HT1080 (cell line): Measurements from ENCODE around the gene SV2C. TPM values are rescaled to one million over a fixed set of nuclear protein-coding genes. Genes with fewer than 3 reads are reported as not detected.
A peak's percentile ranks its signal among the peaks of the same experiment; 100 is the strongest.
"Not testable (repeated sequence)": the region's sequence is repeated elsewhere in the genome, so short reads cannot be mapped to it uniquely, and the experiment has no call there.

ENCODE experiments used
- DNase-seq: peaks from one replicate; pipeline ENCODE4 v3.0.0-alpha.2; 2015; ENCODE audit warnings: low read depth
- polyA plus RNA-seq, 2 experiments: library from polyadenylated mRNA; depleted of rRNA; stranded (reverse); fragments of >200 nt; gene quantifications; 2 replicates each; pipeline ENCODE4 v1.2.3, GENCODE V29; 2015
- total RNA-seq: library from RNA; depleted of rRNA; stranded (reverse); fragments of >200 nt; shearing (Covaris generic); gene quantifications from 2 replicates; pipeline ENCODE4 v1.2.3, GENCODE V29; 2014; rRNA removed

Gene SV2C
- not detected in 2 replicates for total RNA-seq
- polyA plus RNA-seq (2015; cell fraction: cytosol; rRNA removed), result not detected in 2 replicates
- polyA plus RNA-seq (2015; cell fraction: nucleus; rRNA removed), result not detected in 2 replicates

- peak; percentile 5 for DNase-seq
These were observed at the start of gene SV2C for GRCh38 chr5:76082772-76083554. SV2C (plus strand) TSS chr5:76083383; CDS start chr5:76131751, 48,368 bp downstream.

GRCh38 chr5:76037736-76038151 is 45.4 kb upstream of the SV2C start:
- DNase-seq, result not testable (repeated sequence)

- DNase-seq, result no peak
These were observed 45.0 kb upstream of the SV2C start for GRCh38 chr5:76038212-76038611.

DNA sequence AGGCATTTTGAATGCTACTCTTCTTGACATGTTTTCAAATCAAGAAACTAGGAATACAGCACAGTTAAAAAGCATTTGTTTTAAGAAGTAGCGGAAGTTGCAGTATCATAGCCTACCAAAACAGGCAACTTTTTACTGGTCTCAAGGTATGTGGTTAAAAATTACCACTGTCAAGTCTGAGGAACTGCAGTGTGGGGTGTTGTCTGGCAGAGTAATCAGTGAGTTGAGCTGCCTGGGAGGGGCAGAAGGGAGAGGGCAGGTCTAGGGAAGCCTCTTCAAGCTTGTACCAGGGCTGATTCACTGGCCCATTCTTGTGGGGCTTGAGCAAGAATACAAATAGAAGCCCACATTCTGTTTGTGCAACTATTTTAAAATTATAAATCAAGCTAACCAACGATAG is 42.4 kb upstream of the SV2C start:
- no peak for DNase-seq

GRCh38 chr5:76041863-76042262 is 41.3 kb upstream of the SV2C start:
- peak; percentile 5 for DNase-seq

DNA sequence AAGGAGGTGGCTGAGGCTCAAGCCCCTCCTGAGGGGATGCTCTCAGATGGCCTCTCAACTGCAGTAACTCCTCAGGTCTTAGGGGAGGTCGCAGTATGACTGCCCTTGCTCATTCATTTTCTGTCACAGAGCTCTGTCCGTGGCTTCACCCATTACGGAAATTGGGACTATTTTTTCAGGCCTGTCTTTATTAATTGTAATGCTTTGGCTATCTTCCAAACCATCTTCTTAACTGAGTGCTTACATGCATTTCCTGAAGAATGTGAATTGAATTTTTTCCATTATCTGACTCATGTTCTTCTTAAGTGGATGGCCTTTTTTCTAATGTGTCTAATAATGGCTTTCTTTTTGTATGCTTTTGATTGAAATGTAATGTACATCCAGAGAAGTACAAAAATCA is 36.4 kb upstream of the SV2C start:
- no peak for DNase-seq

GRCh38 chr5:76050134-76050533 is 33.0 kb upstream of the SV2C start:
- no peak for DNase-seq

DNA sequence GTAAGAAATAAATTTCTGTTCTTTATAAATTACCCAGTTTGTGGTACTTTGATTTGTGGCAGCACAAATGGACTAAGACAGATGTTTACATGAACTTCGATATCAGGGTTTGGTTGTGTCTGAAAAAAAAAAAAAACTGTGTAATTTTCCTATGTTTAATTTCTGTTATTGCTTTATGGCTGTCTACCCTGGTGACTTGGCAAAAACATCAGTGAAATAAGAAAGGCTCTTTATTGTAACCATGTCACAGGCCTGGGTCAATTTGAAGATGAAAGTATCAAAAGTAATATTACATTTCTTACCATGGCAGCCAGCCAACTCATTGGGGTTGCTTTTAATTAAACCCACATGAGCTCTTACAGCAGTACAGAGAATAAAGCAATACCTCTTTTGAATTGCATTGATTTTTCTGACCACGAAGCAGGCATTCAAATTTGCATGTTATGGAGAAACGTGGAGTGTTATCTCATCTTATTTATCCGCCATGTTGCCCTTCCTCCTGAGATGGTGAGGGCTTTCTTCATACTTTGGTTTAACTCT is 20.6 kb upstream of the SV2C start:
- DNase-seq, result no peak

- no peak for DNase-seq
These were observed 17.9 kb upstream of the SV2C start for GRCh38 chr5:76065258-76065657.

GRCh38 chr5:76069061-76069735 is 14.0 kb upstream of the SV2C start:
- DNase-seq, result no peak

GRCh38 chr5:76074487-76075065 is 8.6 kb upstream of the SV2C start:
- DNase-seq, result no peak

DNA sequence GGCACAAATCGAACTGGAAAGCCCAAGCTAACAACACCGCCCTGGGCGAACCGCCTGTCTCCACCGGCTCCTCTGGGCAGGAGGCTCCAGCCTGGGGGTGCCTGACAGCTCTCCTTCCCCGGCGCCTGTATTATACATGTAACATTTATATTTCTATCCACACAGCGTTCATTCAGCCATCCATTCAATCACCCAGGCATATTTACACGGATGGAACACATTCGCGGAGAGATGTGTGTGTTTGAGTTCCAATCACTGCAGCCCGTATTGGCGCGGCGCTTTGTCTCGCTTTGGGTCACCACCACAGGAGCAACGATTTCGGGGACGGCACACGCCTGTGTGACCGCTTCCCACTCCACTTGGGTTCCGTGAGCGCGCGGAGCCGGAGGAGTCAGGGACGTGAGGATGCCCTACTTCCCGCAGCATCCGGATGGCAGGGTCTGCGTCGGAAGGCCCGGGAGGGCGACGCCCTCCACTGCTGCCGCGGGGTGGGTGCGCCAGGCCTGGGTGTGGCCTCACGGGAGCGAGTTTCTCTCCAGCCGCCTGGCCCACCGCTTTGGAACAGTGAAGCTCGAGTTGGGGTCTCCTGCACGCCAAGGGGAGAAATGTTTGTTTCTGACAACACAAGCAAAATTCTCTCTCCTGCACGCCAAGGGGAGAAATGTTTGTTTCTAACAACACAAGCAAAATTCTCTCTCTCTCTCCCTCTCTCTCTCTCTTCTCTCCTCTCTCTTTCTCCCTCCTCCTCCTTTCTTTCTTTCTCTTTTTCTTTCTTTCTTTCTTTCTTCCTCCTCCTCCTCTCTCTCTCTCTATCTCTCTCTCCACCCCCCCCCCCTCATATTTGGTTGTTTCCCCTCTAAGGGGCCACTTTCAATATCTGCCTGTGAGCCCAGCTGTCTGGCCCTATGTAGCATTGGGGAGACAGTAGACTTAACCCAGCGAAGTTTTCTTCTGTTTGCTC is 1.1 kb upstream of the SV2C start:
- DNase-seq, result no peak

GRCh38 chr5:76083555-76084495 is 642 bp downstream of the SV2C start:
- no peak for DNase-seq

DNA sequence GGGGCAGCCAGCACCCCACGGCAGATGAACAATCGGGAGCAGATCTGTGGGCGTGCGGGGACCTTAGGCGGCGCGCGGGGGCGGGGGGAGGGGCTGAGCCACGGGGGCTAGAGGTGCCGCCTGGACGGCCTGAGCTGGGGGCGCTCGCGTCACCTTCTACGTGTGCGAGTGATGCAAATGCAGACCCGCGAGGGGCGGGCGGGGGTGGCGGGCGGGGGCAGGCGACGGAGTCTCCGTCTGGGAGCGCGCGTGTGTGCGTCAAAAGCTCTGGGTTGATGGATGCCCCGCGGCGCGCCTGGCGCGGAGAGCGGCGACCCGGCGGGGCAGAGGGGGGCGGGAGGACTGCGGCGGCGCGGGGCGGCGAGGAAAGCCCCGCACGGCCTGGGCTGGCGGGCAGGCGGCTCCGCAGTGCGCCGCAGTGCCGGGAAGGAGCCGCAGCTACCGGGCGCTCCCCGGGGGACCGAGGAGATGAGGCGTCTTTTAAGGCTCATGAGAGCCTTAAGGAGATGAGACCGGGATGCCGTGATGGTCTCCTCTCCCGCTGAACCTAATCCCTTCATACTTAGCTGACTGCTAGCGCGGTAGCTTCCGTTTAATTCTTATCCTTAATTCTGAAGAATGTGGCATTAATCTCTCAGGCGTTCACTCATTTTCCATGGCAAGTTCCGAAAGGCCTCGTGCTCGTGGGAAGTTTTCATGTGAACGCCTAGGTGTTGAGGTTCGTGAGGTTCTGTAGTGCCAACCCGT is 1.5 kb downstream of the SV2C start:
- no peak for DNase-seq

GRCh38 chr5:76085243-76085579 is 2.0 kb downstream of the SV2C start:
- no peak for DNase-seq

DNA sequence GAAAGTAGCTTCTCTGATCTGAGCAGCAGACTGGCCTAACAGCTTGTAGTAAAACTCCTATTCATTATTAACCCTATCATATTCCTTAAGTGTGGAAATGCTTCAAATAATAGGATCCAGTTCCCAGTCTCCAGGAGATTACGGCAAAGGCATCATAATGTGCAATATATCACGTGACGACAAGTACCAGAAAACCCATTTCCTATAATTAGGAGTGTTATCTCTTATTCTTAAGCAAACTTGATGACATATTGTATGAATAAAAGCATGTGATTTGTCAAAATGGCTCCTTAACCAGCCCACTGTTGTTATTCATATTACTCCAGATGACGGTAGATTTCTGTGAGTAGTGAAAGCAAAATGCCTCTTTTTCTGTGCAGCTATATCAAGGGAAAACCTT is 2.9 kb downstream of the SV2C start:
- DNase-seq, result no peak

DNA sequence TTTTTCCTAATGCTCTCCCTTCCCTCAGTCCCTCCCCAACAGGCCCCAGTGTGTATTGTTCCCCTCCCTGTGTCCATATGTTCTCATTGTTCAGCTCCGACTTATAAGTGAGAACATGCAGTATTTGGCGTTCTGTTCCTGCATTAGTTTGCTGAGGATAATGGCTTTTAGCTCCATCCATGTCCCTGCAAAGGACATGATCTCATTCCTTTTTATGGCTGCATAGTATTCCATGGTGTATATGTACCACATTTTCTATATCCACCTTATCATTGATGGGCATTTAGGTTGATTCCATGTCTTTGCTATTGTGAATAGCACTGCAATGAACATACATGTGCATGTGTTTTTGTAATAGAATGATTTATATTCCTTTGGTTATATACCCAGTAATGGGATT is 6.0 kb downstream of the SV2C start:
- not testable (repeated sequence) for DNase-seq

GRCh38 chr5:76091351-76091750 is 8.2 kb downstream of the SV2C start:
- DNase-seq, result no peak

- peak; percentile 7 for DNase-seq
These were observed 16.1 kb downstream of the SV2C start for GRCh38 chr5:76099286-76099702.
